Esophagus muscularis mucosa (tissue), 4 donors: ENCODE data around the gene PCDH17. TPM values are rescaled to one million over a fixed set of nuclear protein-coding genes. Genes with fewer than 3 reads are reported as not detected.

ENCODE experiments used
- DNase-seq: peaks from one replicate; pipeline ENCODE4 v3.0.0-alpha.2; 2017; ENCODE audit errors: extremely low spot score
- H3K27ac ChIP-seq, 4 donors: fragments of 200-600 bp; sonication (generic); replicated peaks in 1 of 4; 1 replicate in 3 of 4; 2 replicates in 1 of 4; pipeline ENCODE4 v1.5.1; 2016 to 2019; ENCODE audit warnings: mild to moderate bottlenecking in 1 of 4
- H3K27me3 ChIP-seq, 4 donors: fragments of 200-600 bp; sonication (generic); one replicate each; pipeline versions ENCODE4 v1.5.1 to v1.6.0; 2016 to 2019
- H3K36me3 ChIP-seq, 4 donors: fragments of 200-600 bp; sonication (generic); one replicate each; pipeline ENCODE4 v1.5.1; 2016 to 2019
- H3K4me1 ChIP-seq, 4 donors: fragments of 200-600 bp; sonication (generic); one replicate each; pipeline ENCODE4 v1.5.1; 2016 to 2019
- H3K4me3 ChIP-seq, 4 donors: fragments of 200-600 bp; sonication (generic); 1 replicate in 2 of 4; 2 replicates in 2 of 4; pipeline ENCODE4 v1.5.1; 2016 to 2019; ENCODE audit warnings: mild to moderate bottlenecking in 4 of 4, moderate library complexity in 1 of 4
- H3K9me3 ChIP-seq, 4 donors: fragments of 200-600 bp; sonication (generic); 1 replicate in 3 of 4; 2 replicates in 1 of 4; pipeline ENCODE4 v1.5.1; 2016 to 2019
- EP300 ChIP-seq: sonication (generic); formaldehyde crosslinking; IDR thresholded peaks from one replicate; pipeline ENCODE4 v1.6.1; 2017; ENCODE audit warnings: antibody characterized with exemption
- POLR2A ChIP-seq: fragments of 450-650 bp; IDR thresholded peaks from one replicate; pipeline ENCODE4 v1.6.1; 2017; ENCODE audit warnings: antibody characterized with exemption, moderate library complexity, mild to moderate bottlenecking, low read depth
- POLR2AphosphoS5 ChIP-seq, 2 donors: sonication (generic); formaldehyde crosslinking; IDR thresholded peaks; one replicate each; pipeline ENCODE4 v1.6.1; 2017; ENCODE audit warnings: antibody characterized with exemption in 2 of 2
- WGBS: methylation state at CpG from one replicate; pipeline ENCODE4 v1.1.5; 2018; 5-methylcytosine and 5-hydroxymethylcytosine counted together
- intact Hi-C: fragments of 100-400 bp; cut with DNase I; formaldehyde crosslinking; loops from one replicate; pipeline ENCODE4 v1.15.1; 2023
- total RNA-seq, 4 donors: library from RNA; depleted of rRNA; stranded (reverse); fragments of >200 nt; gene quantifications; one replicate each; pipeline versions ENCODE4 v1.1.0 to v1.2.1, GENCODE V29; 2016
- TF ChIP-seq, protein P1 (sequence below), 3 experiments: fragments of 200-600 bp in 2 of 3; fragments of 450-650 bp in 1 of 3; sonication (generic) in 2 of 3; IDR thresholded peaks; one replicate each; pipeline ENCODE4 v1.5.1; 2017 to 2019; ENCODE audit warnings: antibody characterized with exemption in 3 of 3, mild to moderate bottlenecking in 2 of 3, moderate library complexity in 1 of 3

Gene PCDH17
- total RNA-seq, 4 donors from 2014 or later = 5.0 to 9.5 (median 8.3) TPM

GRCh38 chr13:57624565-57625435 lies 6.7 kb upstream of the PCDH17 start:
- H3K9me3 ChIP-seq = no peaks in the 10 kb centered on the region
- no peak for DNase-seq
- WGBS = 17% methylated on average over 5 of the region's 5 CpGs
- no peak overlapping the region for H3K4me3 ChIP-seq
- H3K27ac ChIP-seq = no peak overlapping the region
- no peaks in the 10 kb centered on the region for H3K36me3 ChIP-seq
- TF ChIP-seq POLR2A (no peak), POLR2AphosphoS5 (IDR thresholded peaks at IDR 0.05) (no peak), EP300 (no peak)
- TF ChIP-seq, protein P1, sequence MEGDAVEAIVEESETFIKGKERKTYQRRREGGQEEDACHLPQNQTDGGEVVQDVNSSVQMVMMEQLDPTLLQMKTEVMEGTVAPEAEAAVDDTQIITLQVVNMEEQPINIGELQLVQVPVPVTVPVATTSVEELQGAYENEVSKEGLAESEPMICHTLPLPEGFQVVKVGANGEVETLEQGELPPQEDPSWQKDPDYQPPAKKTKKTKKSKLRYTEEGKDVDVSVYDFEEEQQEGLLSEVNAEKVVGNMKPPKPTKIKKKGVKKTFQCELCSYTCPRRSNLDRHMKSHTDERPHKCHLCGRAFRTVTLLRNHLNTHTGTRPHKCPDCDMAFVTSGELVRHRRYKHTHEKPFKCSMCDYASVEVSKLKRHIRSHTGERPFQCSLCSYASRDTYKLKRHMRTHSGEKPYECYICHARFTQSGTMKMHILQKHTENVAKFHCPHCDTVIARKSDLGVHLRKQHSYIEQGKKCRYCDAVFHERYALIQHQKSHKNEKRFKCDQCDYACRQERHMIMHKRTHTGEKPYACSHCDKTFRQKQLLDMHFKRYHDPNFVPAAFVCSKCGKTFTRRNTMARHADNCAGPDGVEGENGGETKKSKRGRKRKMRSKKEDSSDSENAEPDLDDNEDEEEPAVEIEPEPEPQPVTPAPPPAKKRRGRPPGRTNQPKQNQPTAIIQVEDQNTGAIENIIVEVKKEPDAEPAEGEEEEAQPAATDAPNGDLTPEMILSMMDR (IDR thresholded peaks at IDR 0.05) = peak; percentile 55 to 81 (median 67)
- peaks cover 0 to 42% (median 14%) of the 10 kb centered on the region in 4 donors for H3K27me3 ChIP-seq
- intact Hi-C loops = loop anchor here (10.0 kb wide), 1 partner anchor 230 kb away; no protein-coding TSS in a partner anchor
- peaks cover 8 to 10% (median 8%) of the 10 kb centered on the region in 4 donors for H3K4me1 ChIP-seq

DNA sequence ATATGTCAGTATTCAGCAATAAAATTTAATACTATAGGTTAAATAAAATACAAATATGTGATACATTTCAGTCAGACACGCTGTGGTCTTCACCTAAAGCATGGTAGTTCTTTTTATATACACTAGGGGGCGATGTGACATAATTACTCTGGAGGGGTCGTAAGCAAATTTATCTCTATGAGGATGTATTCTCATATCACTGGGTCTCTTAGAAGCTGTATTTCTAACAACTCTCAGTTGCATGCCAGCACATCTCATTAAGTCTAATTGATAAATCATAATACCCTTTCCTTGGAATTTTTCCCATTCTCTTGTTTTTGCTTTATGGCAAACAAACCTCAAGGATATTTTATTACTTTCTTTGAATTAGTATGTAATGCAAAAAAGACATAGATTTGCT lies 3.9 kb upstream of the PCDH17 start:
- Histone ChIP-seq H3K4me1 (peaks cover 21 to 39% (median 36%) of the 10 kb centered on the region in 4 donors), H3K27ac (no peak overlapping the region), H3K4me3 (no peak overlapping the region), H3K9me3 (no peaks in the 10 kb centered on the region), H3K36me3 (no peaks in the 10 kb centered on the region), H3K27me3 (peaks cover 0 to 71% (median 31%) of the 10 kb centered on the region in 4 donors)
- TF ChIP-seq POLR2AphosphoS5 (IDR thresholded peaks at IDR 0.05) (no peak), EP300 (no peak), POLR2A (no peak)
- TF ChIP-seq, protein P1 (IDR thresholded peaks at IDR 0.05) = peak; percentile 52 to 71 (median 67)
- 3% methylated on average over 3 of the region's 3 CpGs for WGBS
- intact Hi-C loops = loop anchor here (10.0 kb wide), 1 partner anchor 227 kb away; no protein-coding TSS in a partner anchor
- no peak for DNase-seq

GRCh38 chr13:57629391-57629804 lies 2.1 kb upstream of the PCDH17 start:
- H3K27me3 ChIP-seq = peaks cover 0 to 88% (median 44%) of the 10 kb centered on the region in 4 donors
- intact Hi-C loops = loop anchor here (10.0 kb wide), 1 partner anchor 225 kb away; no protein-coding TSS in a partner anchor

DNA sequence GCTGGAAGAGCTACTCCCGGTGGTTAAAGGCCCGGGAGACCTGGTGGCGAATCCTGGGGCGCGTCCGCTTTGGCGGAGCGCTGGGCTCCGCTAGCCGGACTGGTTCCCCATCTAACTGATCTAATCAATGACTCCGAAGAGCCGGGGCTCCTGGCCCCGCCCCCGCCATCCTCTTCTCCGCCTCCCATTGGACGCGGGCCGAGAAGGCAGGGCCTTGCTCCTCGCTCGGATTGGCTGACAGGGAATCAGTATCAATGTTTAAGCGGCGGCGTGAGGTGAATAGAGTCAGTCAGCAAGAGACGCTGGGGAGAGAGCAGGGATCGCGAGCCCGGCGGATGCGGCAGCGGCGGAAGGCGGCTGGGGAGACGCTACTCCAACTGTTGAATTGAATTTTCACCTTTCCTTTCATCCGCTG lies 1.7 kb upstream of the PCDH17 start:
- 1% methylated on average over 15 of the region's 34 CpGs for WGBS
- intact Hi-C loops = loop anchor here (10.0 kb wide), 1 partner anchor 225 kb away; no protein-coding TSS in a partner anchor
- H3K4me3 ChIP-seq = peak overlapping the region; percentile 59 to 67 (median 60)
- H3K9me3 ChIP-seq = no peaks in the 10 kb centered on the region
- peaks cover 24 to 51% (median 37%) of the 10 kb centered on the region in 4 donors for H3K4me1 ChIP-seq
- H3K27ac ChIP-seq = peak overlapping the region in 2 of 4 donors; percentile 19 to 71
- H3K27me3 ChIP-seq = peaks cover 0 to 92% (median 44%) of the 10 kb centered on the region in 4 donors
- peak; percentile 96 for DNase-seq
- no peaks in the 10 kb centered on the region for H3K36me3 ChIP-seq
- TF ChIP-seq POLR2A (peak; percentile 48), POLR2AphosphoS5 (IDR thresholded peaks at IDR 0.05) (peak; percentile 95 to 97), EP300 (no peak)
- TF ChIP-seq, protein P1 (IDR thresholded peaks at IDR 0.05) = no peak

More at GRCh38 chr13:57629391-57629804, 2.1 kb upstream of the PCDH17 start:
- TF ChIP-seq, protein P1 (IDR thresholded peaks at IDR 0.05) = no peak
- TF ChIP-seq POLR2A = no peak
- TF ChIP-seq EP300 = no peak
- TF ChIP-seq POLR2AphosphoS5 (IDR thresholded peaks at IDR 0.05) = no peak
- WGBS = 0% methylated on average over 24 of the region's 29 CpGs
- Histone ChIP-seq H3K36me3 (no peaks in the 10 kb centered on the region), H3K4me1 (peaks cover 24 to 51% (median 37%) of the 10 kb centered on the region in 4 donors), H3K4me3 (peak overlapping the region; percentile 59 to 67 (median 60)), H3K9me3 (no peaks in the 10 kb centered on the region), H3K27ac (peak overlapping the region in 2 of 4 donors; percentile 19 to 34)
- DNase-seq = no peak
